Measurements from ENCODE around the gene KRT7. TPM values are rescaled to one million over a fixed set of nuclear protein-coding genes. Genes with fewer than 3 reads are reported as not detected.
"Not testable (repeated sequence)": the region's sequence is repeated elsewhere in the genome, so short reads cannot be mapped to it uniquely, and the experiment has no call there.

The KRT7 gene
- total and polyA plus RNA-seq, 4 donors, result 0.37 to 9.9 (median 7.0) TPM

- not testable (repeated sequence) for H3K36me3 ChIP-seq (ENCODE audit: control insufficient read depth in 4 of 4, insufficient read depth in 3 of 4, low read depth in 1 of 4, low read length in 3 of 4); H3K27me3 ChIP-seq (ENCODE audit: control insufficient read depth in 4 of 4, insufficient read depth in 4 of 4, low read length in 3 of 4); H3K9ac ChIP-seq (ENCODE audit: low read depth in 1 of 2, low read length in 2 of 2); H3K4me1 ChIP-seq (ENCODE audit: control insufficient read depth in 4 of 4, insufficient read depth in 4 of 4, low read length in 3 of 4); H3K27ac ChIP-seq (ENCODE audit: low read depth in 1 of 2, low read length in 2 of 2); H3K9me3 ChIP-seq (ENCODE audit: control insufficient read depth in 4 of 4, low read length in 3 of 4); H3K4me3 ChIP-seq (ENCODE audit: low read depth in 1 of 3, low read length in 3 of 3); DNase-seq (ENCODE audit: low spot score)
- WGBS, result no CpG with 5 or more reads among the region's 5 CpGs
These were observed 57.6 kb downstream of the KRT7 start for GRCh38 chr12:52290483-52291134.

- Histone ChIP-seq H3K27ac (ENCODE audit: low read depth in 1 of 2, low read length in 2 of 2) (no peak within 1 kb of the TSS), H3K4me3 (ENCODE audit: low read depth in 1 of 3, low read length in 3 of 3) (no peak within 1 kb of the TSS), H3K36me3 (ENCODE audit: control insufficient read depth in 4 of 4, insufficient read depth in 3 of 4, low read depth in 1 of 4, low read length in 3 of 4) (no peaks in the 10 kb centered on the region), H3K9me3 (ENCODE audit: control insufficient read depth in 4 of 4, low read length in 3 of 4) (no peaks in the 10 kb centered on the region), H3K9ac (ENCODE audit: low read depth in 1 of 2, low read length in 2 of 2) (no peak within 1 kb of the TSS), H3K27me3 (ENCODE audit: control insufficient read depth in 4 of 4, insufficient read depth in 4 of 4, low read length in 3 of 4) (peaks cover 0 to 8% (median 7%) of the 10 kb centered on the region in 4 donors), H3K4me1 (ENCODE audit: control insufficient read depth in 4 of 4, insufficient read depth in 4 of 4, low read length in 3 of 4) (no peaks in the 10 kb centered on the region)
- DNase-seq (ENCODE audit: low spot score), result no peak
- 40% methylated on average over 24 of the region's 32 CpGs for WGBS
- no peak for TF ChIP-seq TAF1 (conservative IDR thresholded peaks at IDR 0.05)
- no peak for TF ChIP-seq REST (IDR thresholded peaks at IDR 0.05)
- TF ChIP-seq EGR1 (IDR thresholded peaks at IDR 0.05; ENCODE audit: low read depth in 2 of 2), result no peak
- no peak for TF ChIP-seq CTCF (IDR thresholded peaks at IDR 0.05; ENCODE audit: low read depth, low read length, missing input control)
- no peak for TF ChIP-seq RXRA (IDR thresholded peaks at IDR 0.05)
- TF ChIP-seq ZBTB33 (IDR thresholded peaks at IDR 0.05), result no peak
- no peak for TF ChIP-seq RAD21 (IDR thresholded peaks at IDR 0.05)
- no peak for TF ChIP-seq FOXA1 (IDR thresholded peaks at IDR 0.05)
- TF ChIP-seq FOXA2 (IDR thresholded peaks at IDR 0.05), result no peak
These were observed 58.4 kb downstream of the KRT7 start, which contains the start of gene KRT81 for GRCh38 chr12:52291267-52291935. KRT81 (minus strand) TSS chr12:52291534; CDS start chr12:52291465, 69 bp downstream.

All from liver (tissue), 9 donors.